GM18502 (cell line): Measurements from ENCODE around the gene ZIC2.

Experiments
- ATAC-seq: cut with Tn5 transposase; IDR thresholded peaks from one replicate; pipeline ENCODE4 v1.9.1; 2021; ENCODE audit warnings: mild to moderate bottlenecking; ENCODE audit not compliant: unreplicated experiment, poor library complexity

Gene ZIC2

GRCh38 chr13:99984461-99985240 is 3.1 kb downstream of the ZIC2 start:
- ATAC-seq = no peak

GRCh38 chr13:99985241-99985874 is 3.8 kb downstream of the ZIC2 start:
- no peak for ATAC-seq

GRCh38 chr13:99985886-99986527 is 4.4 kb downstream of the ZIC2 start:
- no peak for ATAC-seq

GRCh38 chr13:99986741-99987140 is 5.2 kb downstream of the ZIC2 start:
- ATAC-seq = no peak

GRCh38 chr13:99987154-99988019 is 5.8 kb downstream of the ZIC2 start:
- no peak for ATAC-seq

- no peak for ATAC-seq
Observed at GRCh38 chr13:99988529-99989275, 7.1 kb downstream of the ZIC2 start.

- ATAC-seq = no peak
Observed at GRCh38 chr13:99989276-99990125, 7.9 kb downstream of the ZIC2 start.

GRCh38 chr13:99990126-99990977 is 8.8 kb downstream of the ZIC2 start:
- ATAC-seq = no peak

GRCh38 chr13:99991013-99991827 is 9.6 kb downstream of the ZIC2 start:
- ATAC-seq = no peak

- no peak for ATAC-seq
Observed at GRCh38 chr13:99991828-99992775, 10.5 kb downstream of the ZIC2 start.

- no peak for ATAC-seq
Observed at GRCh38 chr13:99992949-99993351, 11.4 kb downstream of the ZIC2 start.

GRCh38 chr13:99993660-99994637 is 12.4 kb downstream of the ZIC2 start:
- no peak for ATAC-seq

- ATAC-seq = no peak
Observed at GRCh38 chr13:99994638-99995020, 13.0 kb downstream of the ZIC2 start.

GRCh38 chr13:99995104-99995588 is 13.6 kb downstream of the ZIC2 start:
- no peak for ATAC-seq
